Effector memory CD4-positive, alpha-beta T cell (primary cell): ENCODE data around the gene UQCR11.
"Not testable (repeated sequence)": the region's sequence is repeated elsewhere in the genome, so short reads cannot be mapped to it uniquely, and the experiment has no call there.

Experiments used
- DNase-seq, 3 donors: peaks; one replicate each; pipeline ENCODE4 v3.0.0-alpha.2; 2020
- H3K27ac ChIP-seq: 2 replicates; pipeline ENCODE4 v1.7.0; 2013; ENCODE audit warnings: mild to moderate bottlenecking, low read length, moderate library complexity; ENCODE audit not compliant: insufficient read depth, poor library complexity, severe bottlenecking
- H3K27me3 ChIP-seq: replicated peaks from 2 replicates; pipeline ENCODE4 v1.7.0; 2013; ENCODE audit warnings: mild to moderate bottlenecking, low read length; ENCODE audit not compliant: insufficient read depth, control insufficient read depth, poor library complexity, severe bottlenecking
- H3K36me3 ChIP-seq: 2 replicates; pipeline ENCODE4 v1.7.0; 2013; ENCODE audit warnings: mild to moderate bottlenecking, low read length, moderate library complexity; ENCODE audit not compliant: control insufficient read depth, insufficient read depth
- H3K4me1 ChIP-seq: 2 replicates; pipeline ENCODE4 v1.7.0; 2013; ENCODE audit warnings: low read length, mild to moderate bottlenecking; ENCODE audit not compliant: control insufficient read depth, insufficient read depth, poor library complexity, severe bottlenecking
- H3K4me3 ChIP-seq: 2 replicates; pipeline ENCODE4 v1.7.0; 2013; ENCODE audit warnings: low read length, low read depth, mild to moderate bottlenecking; ENCODE audit not compliant: insufficient read depth, poor library complexity, severe bottlenecking
- H3K9me3 ChIP-seq: 2 replicates; pipeline ENCODE4 v1.7.0; 2013; ENCODE audit warnings: mild to moderate bottlenecking, low read length, moderate library complexity; ENCODE audit not compliant: control insufficient read depth

Gene UQCR11

DNA sequence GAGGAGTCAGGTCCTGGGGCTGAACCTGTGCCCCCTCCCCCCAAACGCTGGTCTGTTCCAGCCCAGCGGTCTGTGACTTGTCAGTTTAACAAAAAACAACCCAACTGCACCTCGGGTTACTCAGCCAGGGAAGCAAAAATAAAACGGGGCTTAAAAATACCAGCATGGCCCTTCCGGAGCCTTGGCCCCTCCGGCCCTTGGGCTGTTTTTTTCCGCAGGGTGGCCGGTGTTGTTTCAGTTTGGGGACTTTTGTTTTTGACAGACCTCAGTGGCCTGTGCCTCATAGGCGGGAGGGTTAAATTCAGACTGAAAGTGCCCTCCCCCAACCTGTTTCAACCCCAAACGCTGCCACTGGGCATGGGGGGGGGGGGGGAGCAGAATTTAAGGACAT, 43.2 kb upstream of the UQCR11 start:
- H3K36me3 ChIP-seq, result peaks cover 28% of the 10 kb centered on the region
- H3K9me3 ChIP-seq, result no peaks in the 10 kb centered on the region
- no peak overlapping the region for H3K4me3 ChIP-seq
- no peak overlapping the region for H3K27ac ChIP-seq
- H3K27me3 ChIP-seq, result no peaks in the 10 kb centered on the region
- H3K4me1 ChIP-seq, result peaks cover 15% of the 10 kb centered on the region
- no peak for DNase-seq

DNA sequence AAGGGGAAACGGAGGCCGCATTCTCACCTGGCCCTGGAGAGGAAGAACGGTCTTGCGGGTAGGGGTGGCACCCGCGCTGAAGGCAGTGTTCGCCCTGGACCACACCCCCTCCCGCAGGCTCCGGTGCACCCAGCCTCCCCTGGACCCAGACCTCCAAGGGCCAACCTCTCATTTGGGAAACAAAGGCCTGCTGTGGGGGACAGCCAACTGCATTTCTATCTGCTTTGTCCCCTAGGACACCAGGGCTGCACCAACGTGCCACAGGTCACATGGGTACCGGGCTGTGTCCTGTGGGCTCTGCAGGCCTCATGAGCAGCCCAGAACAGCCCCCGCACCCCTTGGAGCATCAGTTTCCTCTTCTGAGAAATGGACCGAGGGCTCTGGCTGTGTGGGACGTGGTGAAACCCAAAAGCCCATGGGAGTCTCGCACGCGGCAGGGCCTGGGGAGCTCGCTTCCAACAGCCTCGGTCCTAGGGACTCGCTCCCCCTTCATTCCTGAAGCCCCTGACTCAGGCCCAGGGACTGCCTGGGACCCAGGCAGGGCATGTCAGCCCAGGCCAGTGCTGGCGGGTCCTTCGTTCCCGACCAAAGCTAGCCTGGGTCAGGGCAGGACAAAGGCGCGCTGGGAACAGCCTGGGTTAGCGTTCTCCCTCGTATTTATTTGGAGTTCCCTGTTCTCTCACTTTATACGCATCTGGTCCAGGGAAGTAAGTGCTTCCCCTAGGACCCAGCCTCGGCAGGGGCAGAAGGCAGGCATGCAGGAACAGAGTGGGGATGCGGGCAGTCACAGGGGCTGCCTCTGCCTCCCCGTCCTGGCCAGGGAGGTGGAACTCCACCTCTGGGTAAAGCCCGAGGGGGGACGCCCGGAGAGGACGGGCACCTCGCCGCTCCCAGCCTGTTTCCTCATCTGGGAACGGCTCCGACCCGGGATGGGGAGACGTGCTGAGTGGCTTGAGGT, 42.5 kb upstream of the UQCR11 start:
- DNase-seq, result no peak
- Histone ChIP-seq H3K4me3 (no peak overlapping the region), H3K27ac (no peak overlapping the region), H3K4me1 (peaks cover 15% of the 10 kb centered on the region), H3K27me3 (no peaks in the 10 kb centered on the region), H3K36me3 (peaks cover 29% of the 10 kb centered on the region), H3K9me3 (no peaks in the 10 kb centered on the region)

DNA sequence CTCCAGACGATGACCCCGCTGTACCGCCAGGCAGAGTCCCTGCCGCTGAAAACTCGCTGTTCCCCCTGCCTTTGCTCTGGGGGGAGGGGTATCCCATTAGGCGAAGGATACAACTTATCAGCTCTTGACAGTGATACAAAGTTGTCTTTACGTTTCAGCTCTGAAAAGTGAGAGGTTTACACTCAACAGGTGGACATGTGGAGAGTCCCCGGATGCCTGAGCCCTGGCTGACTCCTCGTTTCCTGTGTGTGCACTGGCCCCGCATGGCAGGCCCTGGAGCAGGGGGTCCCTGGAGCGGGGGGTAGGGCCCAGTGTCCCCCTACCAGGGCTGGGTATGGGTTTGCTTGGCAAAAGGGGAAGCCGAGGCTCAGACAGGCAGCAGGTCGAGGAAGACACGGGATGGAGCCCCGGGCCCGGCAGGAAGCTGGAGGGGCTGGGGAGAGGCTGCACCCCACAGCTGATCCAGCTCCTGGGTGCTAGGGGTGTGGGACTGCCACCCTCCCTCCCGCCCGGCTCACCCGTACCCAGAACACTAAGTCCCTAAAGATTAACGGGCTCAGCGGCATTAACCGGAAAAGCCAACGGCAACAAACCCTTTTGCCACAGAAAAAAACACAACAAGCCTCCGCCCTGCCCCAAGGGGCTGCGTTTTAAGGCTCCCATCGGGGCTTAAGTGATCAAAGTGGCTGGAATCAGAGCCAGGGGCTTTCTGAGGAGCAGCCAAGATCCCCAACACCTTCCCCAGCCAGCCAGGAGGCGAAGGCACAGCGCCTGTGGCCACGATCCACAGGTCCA, 41.6 kb upstream of the UQCR11 start:
- DNase-seq, result no peak
- Histone ChIP-seq H3K36me3 (peaks cover 32% of the 10 kb centered on the region), H3K4me1 (peaks cover 15% of the 10 kb centered on the region), H3K27ac (no peak overlapping the region), H3K27me3 (no peaks in the 10 kb centered on the region), H3K4me3 (no peak overlapping the region), H3K9me3 (no peaks in the 10 kb centered on the region)

DNA sequence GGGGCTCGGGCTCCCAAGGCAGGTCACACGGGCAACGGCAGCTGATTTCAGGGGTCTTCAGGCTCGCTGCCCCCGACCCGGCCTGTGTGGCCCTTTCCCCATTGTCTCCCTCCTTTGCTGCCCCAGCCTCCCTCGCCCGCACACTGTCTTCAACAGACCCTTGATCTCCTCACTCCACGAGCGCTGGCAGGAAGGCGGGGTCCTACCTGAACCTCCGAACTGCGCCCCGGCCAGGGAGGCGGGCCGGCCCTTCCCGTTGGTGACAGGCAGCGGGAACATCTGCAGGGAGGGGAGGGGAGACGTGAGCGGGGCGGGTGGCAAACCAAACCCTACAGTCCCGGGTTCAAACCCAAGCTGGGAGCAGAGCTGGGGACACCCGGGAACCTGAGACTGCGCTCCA, 40.9 kb upstream of the UQCR11 start:
- no peak overlapping the region for H3K27ac ChIP-seq
- no peaks in the 10 kb centered on the region for H3K9me3 ChIP-seq
- no peak for DNase-seq
- peaks cover 11% of the 10 kb centered on the region for H3K4me1 ChIP-seq
- peaks cover 32% of the 10 kb centered on the region for H3K36me3 ChIP-seq
- H3K27me3 ChIP-seq, result no peaks in the 10 kb centered on the region
- no peak overlapping the region for H3K4me3 ChIP-seq

GRCh38 chr19:1645299-1645698, 40.0 kb upstream of the UQCR11 start:
- Histone ChIP-seq H3K9me3 (no peaks in the 10 kb centered on the region), H3K27me3 (no peaks in the 10 kb centered on the region), H3K4me3 (no peak overlapping the region), H3K27ac (no peak overlapping the region), H3K4me1 (peaks cover 3% of the 10 kb centered on the region), H3K36me3 (peaks cover 32% of the 10 kb centered on the region)
- DNase-seq, result no peak

- peaks cover 28% of the 10 kb centered on the region for H3K36me3 ChIP-seq
These were observed 38.8 kb upstream of the UQCR11 start for GRCh38 chr19:1644070-1644469.

DNA sequence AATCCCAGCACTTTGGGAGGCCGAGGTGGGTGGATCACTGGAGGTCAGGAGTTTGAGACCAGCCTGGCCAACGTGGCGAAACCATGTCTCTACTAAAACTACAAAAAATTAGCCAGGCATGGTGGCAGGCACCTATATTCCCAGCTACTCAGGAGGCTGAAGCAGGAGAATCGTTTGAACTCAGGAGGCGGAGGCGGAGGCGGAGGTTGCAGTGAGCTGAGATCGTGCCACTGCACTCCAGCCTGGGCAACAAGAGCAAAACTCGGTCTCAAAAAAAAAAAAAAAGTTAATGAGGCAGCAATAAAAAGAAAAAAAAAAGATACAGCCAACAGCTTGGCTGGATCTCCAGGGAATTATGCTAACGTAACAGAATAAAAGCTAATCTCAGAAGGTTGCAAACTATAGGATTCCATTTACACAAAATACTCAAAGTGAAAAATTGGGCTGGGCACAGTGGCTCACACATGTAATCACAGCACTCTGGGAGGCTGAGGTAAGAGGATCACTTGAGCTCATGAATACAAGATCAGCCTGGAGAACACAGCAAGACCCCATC, 35.7 kb upstream of the UQCR11 start:
- not testable (repeated sequence) for H3K9me3 ChIP-seq, DNase-seq, H3K4me1 ChIP-seq, H3K27ac ChIP-seq, H3K27me3 ChIP-seq, H3K4me3 ChIP-seq
- peaks cover 19% of the 10 kb centered on the region for H3K36me3 ChIP-seq

More at GRCh38 chr19:1644070-1644469, 38.8 kb upstream of the UQCR11 start:
- no peaks in the 10 kb centered on the region for H3K4me1 ChIP-seq
- no peaks in the 10 kb centered on the region for H3K9me3 ChIP-seq
- H3K27ac ChIP-seq, result no peak overlapping the region
- no peaks in the 10 kb centered on the region for H3K27me3 ChIP-seq
- no peak for DNase-seq
- H3K4me3 ChIP-seq, result no peak overlapping the region

GRCh38 chr19:1636325-1637236, 31.3 kb upstream of the UQCR11 start:
- no peak for DNase-seq
- H3K4me1 ChIP-seq, result no peaks in the 10 kb centered on the region
- H3K4me3 ChIP-seq, result no peak overlapping the region
- H3K27ac ChIP-seq, result no peak overlapping the region
- no peaks in the 10 kb centered on the region for H3K9me3 ChIP-seq
- H3K36me3 ChIP-seq, result peaks cover 10% of the 10 kb centered on the region
- no peaks in the 10 kb centered on the region for H3K27me3 ChIP-seq

GRCh38 chr19:1634938-1635243, 29.6 kb upstream of the UQCR11 start:
- Histone ChIP-seq H3K36me3 (peaks cover 10% of the 10 kb centered on the region), H3K9me3 (no peaks in the 10 kb centered on the region), H3K4me3 (no peak overlapping the region), H3K4me1 (no peaks in the 10 kb centered on the region), H3K27ac (no peak overlapping the region), H3K27me3 (no peaks in the 10 kb centered on the region)
- DNase-seq, result no peak
